Stimulated activated CD4-positive, alpha-beta T cell treated with anti-CD3 and anti-CD28 coated beads, Interleukin-2, amount 100 ng/mL, for 4 hours (primary cell): ENCODE data around the gene HLA-A.
"Not testable (repeated sequence)": the region's sequence is repeated elsewhere in the genome, so short reads cannot be mapped to it uniquely, and the experiment has no call there.

ENCODE experiments used
- DNase-seq: peaks from one replicate; pipeline ENCODE4 v3.0.0-alpha.2; 2020; ENCODE audit warnings: low read depth

HLA-A gene

GRCh38 chr6:29942275-29943052 lies at the start of gene HLA-A:
Gene HLA-A, plus strand, starts transcription at chr6:29942532. Its CDS starts 22 bp downstream, at chr6:29942554.
- peak; percentile 89 for DNase-seq

- no peak for DNase-seq
These were observed 49.6 kb upstream of the HLA-A start for GRCh38 chr6:29892696-29893095.

- no peak for DNase-seq
These were observed 43.1 kb upstream of the HLA-A start for GRCh38 chr6:29899281-29899680.

- DNase-seq: no peak
These were observed 37.0 kb upstream of the HLA-A start for GRCh38 chr6:29905286-29905685.

- no peak for DNase-seq
These were observed 34.5 kb upstream of the HLA-A start for GRCh38 chr6:29907637-29908340.

GRCh38 chr6:29908341-29908662 lies 34.0 kb upstream of the HLA-A start:
- DNase-seq: no peak

- DNase-seq: no peak
These were observed 33.6 kb upstream of the HLA-A start for GRCh38 chr6:29908710-29909109.

- no peak for DNase-seq
These were observed 32.3 kb upstream of the HLA-A start for GRCh38 chr6:29909985-29910384.

- DNase-seq: no peak
These were observed 29.5 kb upstream of the HLA-A start for GRCh38 chr6:29912840-29913239.

GRCh38 chr6:29916741-29917140 lies 25.6 kb upstream of the HLA-A start:
- no peak for DNase-seq

GRCh38 chr6:29917857-29918256 lies 24.5 kb upstream of the HLA-A start:
- DNase-seq: no peak

GRCh38 chr6:29919506-29920445 lies 22.6 kb upstream of the HLA-A start:
- DNase-seq: no peak

- no peak for DNase-seq
These were observed 18.0 kb upstream of the HLA-A start for GRCh38 chr6:29924287-29924686.

GRCh38 chr6:29924731-29925130 lies 17.6 kb upstream of the HLA-A start:
- DNase-seq: peak; percentile 44

- no peak for DNase-seq
These were observed 17.0 kb upstream of the HLA-A start for GRCh38 chr6:29925321-29925720.

- no peak for DNase-seq
These were observed 16.5 kb upstream of the HLA-A start for GRCh38 chr6:29925727-29926412.

- peak; percentile 82 for DNase-seq
These were observed 15.7 kb upstream of the HLA-A start for GRCh38 chr6:29926413-29927274.

GRCh38 chr6:29927275-29927569 lies 15.1 kb upstream of the HLA-A start:
- no peak for DNase-seq

- no peak for DNase-seq
These were observed 14.4 kb upstream of the HLA-A start for GRCh38 chr6:29927841-29928388.

- not testable (repeated sequence) for DNase-seq
These were observed 12.3 kb upstream of the HLA-A start for GRCh38 chr6:29930047-29930446.

GRCh38 chr6:29933955-29934354 lies 8.4 kb upstream of the HLA-A start:
- no peak for DNase-seq
